ENCODE results near the gene CHMP1A.
A peak's percentile ranks its signal among the peaks of the same experiment; 100 is the strongest.
"Not testable (repeated sequence)": the region's sequence is repeated elsewhere in the genome, so short reads cannot be mapped to it uniquely, and the experiment has no call there.

The CHMP1A gene

GRCh38 chr16:89657442-89658220 is at the start of gene CHMP1A, which contains the start of gene SPATA33:
TSS of gene CHMP1A (minus strand) at chr16:89657708. CDS start at chr16:89657588, 120 bp downstream.
TSS of gene SPATA33 (plus strand) at chr16:89657836. CDS start at chr16:89657912, 76 bp downstream.
- DNase-seq, result peak; percentile 91 to 93

GRCh38 chr16:89706518-89707260 is 49.2 kb upstream of the CHMP1A start:
- DNase-seq, result no peak

- no peak for DNase-seq
Measured at GRCh38 chr16:89705006-89705405, 47.5 kb upstream of the CHMP1A start.

GRCh38 chr16:89704281-89704680 is 46.8 kb upstream of the CHMP1A start:
- DNase-seq, result no peak

GRCh38 chr16:89701425-89702406 is 44.2 kb upstream of the CHMP1A start, which contains the start of gene SPATA2L:
TSS of gene SPATA2L (minus strand) at chr16:89701705. CDS start at chr16:89701232, 473 bp downstream.
- DNase-seq, result peak; percentile 97

GRCh38 chr16:89700649-89701424 is 43.3 kb upstream of the CHMP1A start:
- DNase-seq, result peak; percentile 58 to 61

GRCh38 chr16:89700100-89700648 is 42.7 kb upstream of the CHMP1A start:
- peak; percentile 95 to 97 for DNase-seq

- not testable (repeated sequence) for DNase-seq
Measured at GRCh38 chr16:89699629-89700099, 42.2 kb upstream of the CHMP1A start.

- not testable (repeated sequence) for DNase-seq
Measured at GRCh38 chr16:89698717-89699116, 41.2 kb upstream of the CHMP1A start.

GRCh38 chr16:89697616-89698331 is 40.3 kb upstream of the CHMP1A start:
- no peak for DNase-seq

GRCh38 chr16:89697161-89697615 is 39.7 kb upstream of the CHMP1A start:
- DNase-seq, result no peak

GRCh38 chr16:89696670-89697128 is 39.2 kb upstream of the CHMP1A start:
- DNase-seq, result peak; percentile 54 to 57

- DNase-seq, result no peak
Measured at GRCh38 chr16:89695875-89696669, 38.6 kb upstream of the CHMP1A start.

GRCh38 chr16:89695086-89695874 is 37.8 kb upstream of the CHMP1A start:
- no peak for DNase-seq

GRCh38 chr16:89694784-89695085 is 37.2 kb upstream of the CHMP1A start:
- not testable (repeated sequence) for DNase-seq

- no peak for DNase-seq
Measured at GRCh38 chr16:89693931-89694783, 36.6 kb upstream of the CHMP1A start.

- DNase-seq, result no peak
Measured at GRCh38 chr16:89693289-89693731, 35.8 kb upstream of the CHMP1A start.

Measured in CD4-positive, alpha-beta T cell treated with Interleukin-1 beta for 1 hour (primary cell).